GM12873 (cell line): ENCODE results near the gene DUSP16.

ENCODE experiments used
- CTCF ChIP-seq: IDR thresholded peaks from 2 replicates; pipeline ENCODE4 v1.5.1; 2012; ENCODE audit warnings: low read depth, mild to moderate bottlenecking, moderate library complexity, low read length, control low read depth; ENCODE audit not compliant: insufficient read depth; ENCODE audit errors: missing control alignments

The DUSP16 gene

GRCh38 chr12:12470751-12471306 lies 91.8 kb downstream of the DUSP16 start:
- TF ChIP-seq CTCF = no peak

- TF ChIP-seq CTCF = no peak
Measured at GRCh38 chr12:12469386-12469785, 93.3 kb downstream of the DUSP16 start.

- TF ChIP-seq CTCF = no peak
Measured at GRCh38 chr12:12468575-12468974, 94.1 kb downstream of the DUSP16 start.

- TF ChIP-seq CTCF = no peak
Measured at GRCh38 chr12:12467688-12468261, 94.9 kb downstream of the DUSP16 start.

- no peak for TF ChIP-seq CTCF
Measured at GRCh38 chr12:12467264-12467663, 95.4 kb downstream of the DUSP16 start.

- TF ChIP-seq CTCF = no peak
Measured at GRCh38 chr12:12466157-12466556, 96.5 kb downstream of the DUSP16 start.

GRCh38 chr12:12465522-12465921 lies 97.1 kb downstream of the DUSP16 start:
- TF ChIP-seq CTCF = no peak
